Astrocyte of the cerebellum (primary cell): ENCODE results near the gene ATP10D.

ENCODE experiments used
- DNase-seq: peaks from one replicate; pipeline ENCODE4 v3.0.0-alpha.2; 2011; ENCODE audit warnings: low read depth
- H3K4me3 ChIP-seq: 2 replicates; pipeline ENCODE4 v1.5.1; 2011; ENCODE audit warnings: mild to moderate bottlenecking, low read depth, low read length, moderate library complexity
- CTCF ChIP-seq: IDR thresholded peaks from 2 replicates; pipeline ENCODE4 v1.5.1; 2012; ENCODE audit warnings: low read length, low read depth, moderate library complexity, mild to moderate bottlenecking; ENCODE audit errors: missing control alignments
- in situ Hi-C: cut with HindIII; loops from 2 replicates; pipeline ENCODE4 v1.10.0; 2017; ENCODE audit warnings: low sequenced_read_pairs

ATP10D gene

GRCh38 chr4:47498899-47499298 is 13.8 kb downstream of the ATP10D start:
- in situ Hi-C loops = no loop called here
- TF ChIP-seq CTCF = no peak
- no peak overlapping the region for H3K4me3 ChIP-seq
- DNase-seq = no peak

- no peak for DNase-seq
- in situ Hi-C loops = no loop called here
- TF ChIP-seq CTCF = no peak
- no peak overlapping the region for H3K4me3 ChIP-seq
Observed at GRCh38 chr4:47499700-47500099, 14.6 kb downstream of the ATP10D start.

- no peak overlapping the region for H3K4me3 ChIP-seq
- in situ Hi-C loops = no loop called here
- TF ChIP-seq CTCF = no peak
- no peak for DNase-seq
Observed at GRCh38 chr4:47500776-47501175, 15.7 kb downstream of the ATP10D start.

GRCh38 chr4:47505147-47505546 is 20.1 kb downstream of the ATP10D start:
- no peak overlapping the region for H3K4me3 ChIP-seq
- DNase-seq = no peak
- in situ Hi-C loops = no loop called here
- TF ChIP-seq CTCF = no peak

- H3K4me3 ChIP-seq = no peak overlapping the region
- no peak for TF ChIP-seq CTCF
- no peak for DNase-seq
- in situ Hi-C loops = no loop called here
Observed at GRCh38 chr4:47505666-47506065, 20.6 kb downstream of the ATP10D start.

- DNase-seq = no peak
- no peak overlapping the region for H3K4me3 ChIP-seq
- in situ Hi-C loops = no loop called here
Observed at GRCh38 chr4:47510506-47511143, 25.6 kb downstream of the ATP10D start.

More at GRCh38 chr4:47510506-47511143, 25.6 kb downstream of the ATP10D start:
- TF ChIP-seq CTCF = no peak
